IMR-90 (cell line): ENCODE results near the gene RGS4.

Experiments
- CEBPB ChIP-seq: IDR thresholded peaks from 2 replicates; pipeline ENCODE4 v1.6.1; 2012; ENCODE audit warnings: low read depth, low read length, improper control_type of control experiment
- CTCF ChIP-seq: conservative IDR thresholded peaks from 2 replicates; pipeline ENCODE4 v1.5.1; 2012; ENCODE audit warnings: mild to moderate bottlenecking, low read depth, low read length, improper control_type of control experiment
- MAFK ChIP-seq: IDR thresholded peaks from 2 replicates; pipeline ENCODE4 v1.6.1; 2012; ENCODE audit warnings: low read depth, low read length, improper control_type of control experiment
- NFE2L2 ChIP-seq: fragments of 150-350 bp; IDR thresholded peaks from 2 replicates; pipeline ENCODE4 v1.6.1; 2016; ENCODE audit warnings: low read depth, mild to moderate bottlenecking, low read length
- SMC3 ChIP-seq: fragments of 150-350 bp; IDR thresholded peaks from 2 replicates; pipeline ENCODE4 v1.6.1; 2016; ENCODE audit warnings: low read depth, mild to moderate bottlenecking, antibody characterized with exemption, low read length, moderate library complexity

- TF ChIP-seq CTCF: no peak
- TF ChIP-seq SMC3: no peak
- no peak for TF ChIP-seq MAFK
- TF ChIP-seq NFE2L2: no peak
- TF ChIP-seq CEBPB: no peak
Measured at GRCh38 chr1:163076981-163077761, 8.0 kb downstream of the RGS4 start.
